ENCODE results near the gene TDRD12. TPM values are rescaled to one million over a fixed set of nuclear protein-coding genes. Genes with fewer than 3 reads are reported as not detected.
"Not testable (repeated sequence)": the region's sequence is repeated elsewhere in the genome, so short reads cannot be mapped to it uniquely, and the experiment has no call there.

Gene TDRD12
- total RNA-seq, 2 experiments from 2014 or later = 0.14 to 0.22 TPM

GRCh38 chr19:32702010-32702409 is 17.6 kb upstream of the TDRD12 start:
- no peak for DNase-seq
- ATAC-seq (ENCODE audit: poor library complexity) = no peak
- peaks cover 89% of the 10 kb centered on the region for H3K36me3 Mint-ChIP-seq (ENCODE audit: low read depth)
- Histone ChIP-seq H3K4me1 (ENCODE audit: insufficient read depth, low read length) (no peaks in the 10 kb centered on the region), H3K36me3 (ENCODE audit: insufficient read depth, low read length) (peaks cover 24% of the 10 kb centered on the region), H3K27ac (ENCODE audit: low read depth in 1 of 2, low read length in 2 of 2) (no peak overlapping the region), H3K4me3 (ENCODE audit: low read length) (no peak overlapping the region), H3K27me3 (ENCODE audit: control insufficient read depth in 1 of 2, insufficient read depth in 2 of 2, low read length in 2 of 2) (no peaks in the 10 kb centered on the region), H3K9me3 (ENCODE audit: control insufficient read depth in 1 of 2, insufficient read depth in 1 of 2, low read length in 2 of 2) (peaks cover 11 to 25% of the 10 kb centered on the region in 2 experiments)
- TF ChIP-seq CTCF (IDR thresholded peaks at IDR 0.05) = no peak
- no peak overlapping the region for H3K27ac Mint-ChIP-seq
- H3K4me1 Mint-ChIP-seq (ENCODE audit: low read depth) = peaks cover 32% of the 10 kb centered on the region
- no peak overlapping the region for H3K4me3 Mint-ChIP-seq
- peaks cover 3% of the 10 kb centered on the region for H3K9me3 Mint-ChIP-seq
- intact Hi-C loops (cut with DNase I, micrococcal nuclease) = no loop called here
- H3K27me3 Mint-ChIP-seq = no peaks in the 10 kb centered on the region
- ChIA-PET POLR2A (interaction anchor here (1.5 kb wide), 1 partner anchor 10 kb away, joined by 4 read pairs; the partner anchor contains the start of gene NUDT19), CTCF (no interaction called here)

GRCh38 chr19:32704006-32704405 is 15.6 kb upstream of the TDRD12 start:
- CTCF ChIA-PET; H3K27me3 ChIP-seq (ENCODE audit: control insufficient read depth in 1 of 2, insufficient read depth in 2 of 2, low read length in 2 of 2); H3K4me3 Mint-ChIP-seq; H3K27me3 Mint-ChIP-seq; H3K4me3 ChIP-seq (ENCODE audit: low read length); intact Hi-C loops (cut with DNase I, micrococcal nuclease); H3K9me3 Mint-ChIP-seq; DNase-seq; ATAC-seq (ENCODE audit: poor library complexity); H3K27ac Mint-ChIP-seq; H3K27ac ChIP-seq (ENCODE audit: low read depth in 1 of 2, low read length in 2 of 2): not testable (repeated sequence)
- H3K4me1 Mint-ChIP-seq (ENCODE audit: low read depth) = peaks cover 26% of the 10 kb centered on the region
- H3K4me1 ChIP-seq (ENCODE audit: insufficient read depth, low read length) = peaks cover 10% of the 10 kb centered on the region
- H3K36me3 Mint-ChIP-seq (ENCODE audit: low read depth) = peaks cover 79% of the 10 kb centered on the region
- H3K36me3 ChIP-seq (ENCODE audit: insufficient read depth, low read length) = peaks cover 15% of the 10 kb centered on the region
- POLR2A ChIA-PET = interaction anchor here (1.4 kb wide), 1 partner anchor 12 kb away, joined by 4 read pairs; the partner anchor contains the start of gene NUDT19
- peaks cover 11 to 25% of the 10 kb centered on the region in 2 experiments for H3K9me3 ChIP-seq (ENCODE audit: control insufficient read depth in 1 of 2, insufficient read depth in 1 of 2, low read length in 2 of 2)

GRCh38 chr19:32708457-32708856 is 11.1 kb upstream of the TDRD12 start:
- Mint-ChIP-seq H3K4me3 (no peak overlapping the region), H3K9me3 (peaks cover 3% of the 10 kb centered on the region), H3K27me3 (no peaks in the 10 kb centered on the region), H3K4me1 (ENCODE audit: low read depth) (peaks cover 11% of the 10 kb centered on the region), H3K36me3 (ENCODE audit: low read depth) (peaks cover 61% of the 10 kb centered on the region), H3K27ac (peak overlapping the region; percentile 32)
- peak; percentile 75 for ATAC-seq (ENCODE audit: poor library complexity)
- H3K36me3 ChIP-seq (ENCODE audit: insufficient read depth, low read length) = peaks cover 21% of the 10 kb centered on the region
- no peak overlapping the region for H3K27ac ChIP-seq (ENCODE audit: low read depth in 1 of 2, low read length in 2 of 2)
- intact Hi-C loops (cut with DNase I, micrococcal nuclease) = no loop called here
- peaks cover 10% of the 10 kb centered on the region for H3K4me1 ChIP-seq (ENCODE audit: insufficient read depth, low read length)
- H3K4me3 ChIP-seq (ENCODE audit: low read length) = no peak overlapping the region
- H3K27me3 ChIP-seq (ENCODE audit: control insufficient read depth in 1 of 2, insufficient read depth in 2 of 2, low read length in 2 of 2) = no peaks in the 10 kb centered on the region
- H3K9me3 ChIP-seq (ENCODE audit: control insufficient read depth in 1 of 2, insufficient read depth in 1 of 2, low read length in 2 of 2) = peaks cover 5 to 15% of the 10 kb centered on the region in 2 experiments
- POLR2A ChIA-PET = interaction anchor here (0.8 to 1.2 kb wide), 2 partner anchors 25 to 33 kb away, joined by 3 read pairs; partner anchors contain the start of gene ANKRD27
- peak in 9 of 14 experiments; percentile 9 to 52 (median 41) for DNase-seq
- CTCF ChIA-PET = no interaction called here
- TF ChIP-seq CTCF (IDR thresholded peaks at IDR 0.05) = no peak

GRCh38 chr19:32709032-32709431 is 10.5 kb upstream of the TDRD12 start:
- Mint-ChIP-seq H3K4me1 (ENCODE audit: low read depth) (peaks cover 11% of the 10 kb centered on the region), H3K27ac (peak overlapping the region; percentile 32), H3K9me3 (peaks cover under 1% of the 10 kb centered on the region), H3K36me3 (ENCODE audit: low read depth) (peaks cover 60% of the 10 kb centered on the region), H3K4me3 (no peak overlapping the region), H3K27me3 (no peaks in the 10 kb centered on the region)
- ChIA-PET POLR2A (interaction anchor here (0.8 to 1.2 kb wide), 2 partner anchors 26 to 34 kb away, joined by 3 read pairs; partner anchors contain the start of gene ANKRD27), CTCF (no interaction called here)
- H3K36me3 ChIP-seq (ENCODE audit: insufficient read depth, low read length) = peaks cover 25% of the 10 kb centered on the region
- peaks cover 10% of the 10 kb centered on the region for H3K4me1 ChIP-seq (ENCODE audit: insufficient read depth, low read length)
- intact Hi-C loops (cut with DNase I, micrococcal nuclease) = no loop called here
- DNase-seq (no peak), ATAC-seq (ENCODE audit: poor library complexity) (no peak)
- no peak for TF ChIP-seq CTCF (IDR thresholded peaks at IDR 0.05)
- no peak overlapping the region for H3K4me3 ChIP-seq (ENCODE audit: low read length)
- no peak overlapping the region for H3K27ac ChIP-seq (ENCODE audit: low read depth in 1 of 2, low read length in 2 of 2)
- no peaks in the 10 kb centered on the region for H3K27me3 ChIP-seq (ENCODE audit: control insufficient read depth in 1 of 2, insufficient read depth in 2 of 2, low read length in 2 of 2)
- peaks cover 2 to 9% of the 10 kb centered on the region in 2 experiments for H3K9me3 ChIP-seq (ENCODE audit: control insufficient read depth in 1 of 2, insufficient read depth in 1 of 2, low read length in 2 of 2)
